HCT116 (cell line): ENCODE data around the gene TENM3.
"Not testable (repeated sequence)": the region's sequence is repeated elsewhere in the genome, so short reads cannot be mapped to it uniquely, and the experiment has no call there.

Experiments
- CEBPB ChIP-seq: IDR thresholded peaks from 2 replicates; pipeline ENCODE4 v1.6.1; 2012; ENCODE audit warnings: low read depth
- CTCF ChIP-seq, 3 experiments: fragments of 200-600 bp in 1 of 3; sonication (generic) in 1 of 3; IDR thresholded peaks in 2 of 3; conservative IDR thresholded peaks in 1 of 3; 2 replicates each; pipeline ENCODE4 v1.5.1; 2012 to 2017; ENCODE audit warnings: low read depth in 2 of 3, low read length in 2 of 3, antibody characterized with exemption in 1 of 3, borderline replicate concordance in 1 of 3, control low read depth in 1 of 3, mild to moderate bottlenecking in 1 of 3, mixed read lengths in 1 of 3, mixed run types in 1 of 3, moderate library complexity in 1 of 3; ENCODE audit not compliant: insufficient read depth in 1 of 3
- EZH2 ChIP-seq: fragments of 200-600 bp; sonication (generic); IDR thresholded peaks from 2 replicates; pipeline ENCODE4 v1.6.1; 2017; ENCODE audit warnings: antibody characterized with exemption, mixed run types
- JUND ChIP-seq: IDR thresholded peaks from 2 replicates; pipeline ENCODE4 v1.6.1; 2012
- MAX ChIP-seq: IDR thresholded peaks from 2 replicates; pipeline ENCODE4 v1.6.1; 2012
- POLR2A ChIP-seq: IDR thresholded peaks from 2 replicates; pipeline ENCODE4 v1.7.0; 2011; ENCODE audit warnings: borderline replicate concordance; ENCODE audit not compliant: insufficient read depth, insufficient read length; ENCODE audit errors: extremely low read depth
- RAD21 ChIP-seq: IDR thresholded peaks from 2 replicates; pipeline ENCODE4 v1.6.1; 2012; ENCODE audit warnings: low read depth, mild to moderate bottlenecking
- REST ChIP-seq: IDR thresholded peaks from 2 replicates; pipeline ENCODE4 v1.6.1; 2012; ENCODE audit warnings: low read depth
- SP1 ChIP-seq: IDR thresholded peaks from 2 replicates; pipeline ENCODE4 v1.6.1; 2012; ENCODE audit warnings: low read depth
- SRF ChIP-seq: IDR thresholded peaks from 2 replicates; pipeline ENCODE4 v1.6.1; 2012; ENCODE audit warnings: low read depth
- YY1 ChIP-seq: IDR thresholded peaks from 2 replicates; pipeline ENCODE4 v1.6.1; 2011; ENCODE audit warnings: low read length, low read depth, moderate library complexity, mild to moderate bottlenecking; ENCODE audit not compliant: insufficient replicate concordance; ENCODE audit errors: extremely low read depth
- ZNF274 ChIP-seq: fragments of 200-500 bp; sonication (Bioruptor generic); IDR thresholded peaks from 2 replicates; pipeline ENCODE4 v1.6.1; 2014; ENCODE audit warnings: mild to moderate bottlenecking, low read depth, low read length, inconsistent platforms

- TF ChIP-seq REST; CTCF (IDR thresholded peaks at IDR 0.05 in 2 of 3, conservative IDR thresholded peaks at IDR 0.05 in 1 of 3; ENCODE audit: borderline replicate concordance in 1 of 3, insufficient read depth in 1 of 3, low read depth in 2 of 3, low read length in 2 of 3); CEBPB; EZH2; ZNF274; MAX; YY1; SP1; POLR2A; JUND; SRF; RAD21: not testable (repeated sequence)
These were observed 942 bp upstream of the TENM3 start for GRCh38 chr4:182242260-182242659.
